Endothelial cell of umbilical vein (primary cell): Measurements from ENCODE around the gene KYNU. TPM values are rescaled to one million over a fixed set of nuclear protein-coding genes. Genes with fewer than 3 reads are reported as not detected.

Experiments
- BruUV-seq: library from RNA; stranded (reverse); fragments of 400-500 nt; replicated peaks from 2 replicates; lab custom pipeline; 2021; lab: Mats Ljungman, UMichigan
- CTCF ChIA-PET: fragments of 300-600, 350-600 bp; sonication (Branson Sonifier 250); formaldehyde crosslinking; loops from one replicate; lab custom pipeline; 2021; ENCODE audit warnings: antibody characterized with exemption, inconsistent platforms; lab: Charles Lee
- POLR2A ChIA-PET: fragments of 300-600, 350-600 bp; sonication (Branson Sonifier 250); formaldehyde crosslinking; loops from one replicate; lab custom pipeline; 2021; ENCODE audit warnings: antibody characterized with exemption, inconsistent platforms; lab: Charles Lee
- DNase-seq: peaks from one replicate; pipeline ENCODE4 v3.0.0-alpha.2; 2011; ENCODE audit warnings: low read depth, low spot score
- FAIRE-seq: peaks from 2 replicates; lab custom pipeline; 2011; peaks lifted over from hg19 to GRCh38; lab: Jason Lieb, UNC
- H2AFZ ChIP-seq: 2 replicates; pipeline ENCODE4 v1.6.0; 2012; ENCODE audit warnings: low read depth, low read length, control low read depth, inconsistent platforms
- H3K27ac ChIP-seq: 2 replicates; pipeline ENCODE4 v1.5.1; 2011; ENCODE audit warnings: low read depth, mild to moderate bottlenecking, control low read depth, low read length, moderate library complexity; ENCODE audit not compliant: insufficient read depth
- H3K27me3 ChIP-seq, 2 experiments: 2 replicates each; pipeline versions ENCODE4 v1.6.0 to v1.6.1; 2011; ENCODE audit warnings: low read length in 2 of 2, mixed read lengths in 1 of 2; ENCODE audit not compliant: control insufficient read depth in 2 of 2, insufficient read depth in 2 of 2
- H3K36me3 ChIP-seq, 2 experiments: 2 replicates in 1 of 2; 3 replicates in 1 of 2; pipeline ENCODE4 v1.5.1; 2011; ENCODE audit warnings: low read length in 2 of 2, mild to moderate bottlenecking in 1 of 2, moderate library complexity in 1 of 2; ENCODE audit not compliant: control insufficient read depth in 2 of 2, insufficient read depth in 2 of 2; ENCODE audit errors: extremely low read depth in 1 of 2
- H3K4me1 ChIP-seq: 3 replicates; pipeline ENCODE4 v1.5.1; 2011; ENCODE audit warnings: mild to moderate bottlenecking, low read length; ENCODE audit not compliant: control insufficient read depth, insufficient read depth; ENCODE audit errors: extremely low read depth
- H3K4me2 ChIP-seq: 2 replicates; pipeline ENCODE4 v1.6.1; 2011; ENCODE audit warnings: low read length, control low read depth, mixed read lengths; ENCODE audit not compliant: insufficient read depth
- H3K4me3 ChIP-seq, 3 experiments: fragments of 200-600 bp in 1 of 3; sonication (generic), shearing (Covaris generic) in 1 of 3; replicated peaks in 1 of 3; 2 replicates each; pipeline ENCODE4 v1.5.1; 2011 to 2016; ENCODE audit warnings: control low read depth in 3 of 3, low read length in 3 of 3, mild to moderate bottlenecking in 2 of 3, inconsistent platforms in 1 of 3, low read depth in 1 of 3, moderate library complexity in 1 of 3; ENCODE audit not compliant: insufficient read depth in 1 of 3
- H3K79me2 ChIP-seq: 2 replicates; pipeline ENCODE4 v1.6.0; 2012; ENCODE audit warnings: low read length, inconsistent platforms; ENCODE audit not compliant: control insufficient read depth, insufficient read depth
- H3K9ac ChIP-seq: replicated peaks from 2 replicates; pipeline ENCODE3; 2011; ENCODE audit warnings: low read length, control low read depth; ENCODE audit not compliant: insufficient read depth; ENCODE audit errors: extremely low read depth
- H3K9me1 ChIP-seq: replicated peaks from 3 replicates; pipeline ENCODE4 v1.6.0; 2011; ENCODE audit warnings: mild to moderate bottlenecking, low read length; ENCODE audit not compliant: control insufficient read depth, insufficient read depth; ENCODE audit errors: extremely low read depth
- H3K9me3 ChIP-seq: replicated peaks from 2 replicates; pipeline ENCODE4 v1.5.1; 2012; ENCODE audit warnings: low read length, inconsistent platforms; ENCODE audit not compliant: control insufficient read depth, insufficient read depth
- H4K20me1 ChIP-seq: replicated peaks from 2 replicates; pipeline ENCODE3; 2011; ENCODE audit warnings: mild to moderate bottlenecking, low read length; ENCODE audit not compliant: control insufficient read depth, insufficient read depth; ENCODE audit errors: extremely low read depth
- EZH2 ChIP-seq: IDR thresholded peaks from 2 replicates; pipeline ENCODE4 v1.6.1; 2012; ENCODE audit warnings: borderline replicate concordance, low read depth, mild to moderate bottlenecking, moderate library complexity, low read length, inconsistent platforms; ENCODE audit not compliant: severe bottlenecking
- FOS ChIP-seq: IDR thresholded peaks from 2 replicates; pipeline ENCODE4 v1.6.1; 2011; ENCODE audit warnings: mild to moderate bottlenecking, low read length, moderate library complexity, borderline replicate concordance; ENCODE audit not compliant: insufficient read depth
- GATA2 ChIP-seq: IDR thresholded peaks from 2 replicates; pipeline ENCODE4 v1.7.0; 2011; ENCODE audit warnings: low read depth, mild to moderate bottlenecking, moderate library complexity, mixed read lengths, low read length; ENCODE audit not compliant: insufficient read length, insufficient read depth
- JUN ChIP-seq: IDR thresholded peaks from 2 replicates; pipeline ENCODE4 v1.6.1; 2011; ENCODE audit warnings: borderline replicate concordance, low read depth; ENCODE audit not compliant: insufficient read length, insufficient read depth
- MYC ChIP-seq: IDR thresholded peaks from one replicate; pipeline ENCODE4 v1.6.1; 2011; ENCODE audit warnings: mild to moderate bottlenecking, low read depth, low read length
- POLR2A ChIP-seq: IDR thresholded peaks from 2 replicates; pipeline ENCODE4 v1.6.1; 2012; ENCODE audit warnings: low read depth, mild to moderate bottlenecking, control low read depth, low read length
- POLR2AphosphoS5 ChIP-seq: IDR thresholded peaks from 2 replicates; pipeline ENCODE4 v1.6.1; 2012; ENCODE audit warnings: low read depth, mild to moderate bottlenecking, control low read depth, low read length, moderate library complexity; ENCODE audit not compliant: insufficient read depth
- dilution Hi-C: fragments of 300-500 bp; cut with MboI; formaldehyde crosslinking; loops from one replicate; pipeline ENCODE4 v1.15.0; 2019; ENCODE audit warnings: low sequenced_read_pairs; ENCODE audit not compliant: extremely low pct_ligation_motif_present
- intact Hi-C: fragments of 100-400 bp; cut with micrococcal nuclease; formaldehyde crosslinking; loops from one replicate; pipeline ENCODE4 v1.10.0; 2022
- polyA plus RNA-seq, 4 experiments: library from polyadenylated mRNA; depleted of rRNA in 3 of 4; stranded (reverse) in 3 of 4; unstranded in 1 of 4; fragments of >200 nt; gene quantifications; 2 replicates each; pipeline versions ENCODE4 v1.2.1 to v1.2.3, GENCODE V29; 2011 to 2012; ENCODE audit warnings: missing spikeins in 1 of 4
- total RNA-seq: library from RNA; stranded (reverse); gene quantifications from 2 replicates; pipeline ENCODE4 v1.2.3, GENCODE V29; 2021
- TF ChIP-seq, protein P1 (sequence below), 2 donors: IDR thresholded peaks; 1 replicate in 1 of 2; 2 replicates in 1 of 2; pipeline ENCODE4 v1.5.1; 2011; ENCODE audit warnings: low read length in 2 of 2, mild to moderate bottlenecking in 2 of 2, moderate library complexity in 2 of 2, control low read depth in 1 of 2, inconsistent platforms in 1 of 2, low read depth in 1 of 2; ENCODE audit not compliant: insufficient read depth in 1 of 2; ENCODE audit errors: extremely low read depth in 1 of 2
- TF ChIP-seq, protein P2 (sequence below): IDR thresholded peaks from 2 replicates; pipeline ENCODE4 v1.6.1; 2011; ENCODE audit not compliant: insufficient read depth, insufficient read length

Gene KYNU
- total and polyA plus RNA-seq, 2 donors (not counting 3 experiments of a cell fraction or from before 2014, with no cell fraction given): 0.04 TPM; not detected in 1

DNA sequence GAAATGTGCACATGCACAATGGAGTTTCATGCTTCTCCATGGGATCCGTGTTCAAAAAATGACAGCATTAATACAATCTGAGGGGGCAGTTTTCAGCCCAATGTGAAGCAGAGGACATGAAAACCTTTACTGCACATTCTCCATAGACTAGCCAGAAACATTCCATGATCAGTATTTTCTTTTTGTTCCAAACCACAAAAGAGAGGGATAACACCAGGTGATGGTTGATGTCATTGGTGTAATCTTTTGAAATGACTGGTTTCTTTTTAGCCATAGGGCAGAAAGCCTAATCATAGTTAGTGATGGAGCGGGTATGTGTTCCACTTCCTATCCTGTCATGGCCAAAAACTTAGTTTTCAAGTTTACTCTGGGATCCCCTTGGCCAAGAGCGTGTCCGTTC lies 1.8 kb upstream of the KYNU start:
- Histone ChIP-seq H4K20me1 (no peaks in the 10 kb centered on the region), H3K79me2 (no peaks in the 10 kb centered on the region), H3K9me3 (no peaks in the 10 kb centered on the region), H3K9me1 (no peaks in the 10 kb centered on the region), H3K27me3 (no peaks in the 10 kb centered on the region), H3K9ac (no peak overlapping the region), H3K4me3 (no peak overlapping the region), H3K27ac (no peak overlapping the region), H3K4me2 (no peak overlapping the region), H2AFZ (no peak overlapping the region), H3K36me3 (no peaks in the 10 kb centered on the region), H3K4me1 (peaks cover 23% of the 10 kb centered on the region)
- FAIRE-seq: no peak
- dilution Hi-C loops: no loop called here
- intact Hi-C loops: loop anchor here (2.0 kb wide), 1 partner anchor 193 kb away; no protein-coding TSS in a partner anchor
- POLR2A ChIA-PET: no interaction called here
- TF ChIP-seq, protein P1, sequence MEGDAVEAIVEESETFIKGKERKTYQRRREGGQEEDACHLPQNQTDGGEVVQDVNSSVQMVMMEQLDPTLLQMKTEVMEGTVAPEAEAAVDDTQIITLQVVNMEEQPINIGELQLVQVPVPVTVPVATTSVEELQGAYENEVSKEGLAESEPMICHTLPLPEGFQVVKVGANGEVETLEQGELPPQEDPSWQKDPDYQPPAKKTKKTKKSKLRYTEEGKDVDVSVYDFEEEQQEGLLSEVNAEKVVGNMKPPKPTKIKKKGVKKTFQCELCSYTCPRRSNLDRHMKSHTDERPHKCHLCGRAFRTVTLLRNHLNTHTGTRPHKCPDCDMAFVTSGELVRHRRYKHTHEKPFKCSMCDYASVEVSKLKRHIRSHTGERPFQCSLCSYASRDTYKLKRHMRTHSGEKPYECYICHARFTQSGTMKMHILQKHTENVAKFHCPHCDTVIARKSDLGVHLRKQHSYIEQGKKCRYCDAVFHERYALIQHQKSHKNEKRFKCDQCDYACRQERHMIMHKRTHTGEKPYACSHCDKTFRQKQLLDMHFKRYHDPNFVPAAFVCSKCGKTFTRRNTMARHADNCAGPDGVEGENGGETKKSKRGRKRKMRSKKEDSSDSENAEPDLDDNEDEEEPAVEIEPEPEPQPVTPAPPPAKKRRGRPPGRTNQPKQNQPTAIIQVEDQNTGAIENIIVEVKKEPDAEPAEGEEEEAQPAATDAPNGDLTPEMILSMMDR (IDR thresholded peaks at IDR 0.05; ENCODE audit: extremely low read depth in 1 of 2, insufficient read depth in 1 of 2, low read depth in 1 of 2, low read length in 2 of 2): no peak
- TF ChIP-seq POLR2AphosphoS5 (no peak), MYC (no peak), JUN (no peak), GATA2 (no peak), POLR2A (no peak), FOS (no peak), EZH2 (no peak)
- TF ChIP-seq, protein P2, sequence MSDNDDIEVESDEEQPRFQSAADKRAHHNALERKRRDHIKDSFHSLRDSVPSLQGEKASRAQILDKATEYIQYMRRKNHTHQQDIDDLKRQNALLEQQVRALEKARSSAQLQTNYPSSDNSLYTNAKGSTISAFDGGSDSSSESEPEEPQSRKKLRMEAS: no peak
- CTCF ChIA-PET: interaction anchor here (0.7 to 4.2 kb wide), 3 partner anchors 10 to 193 kb away, joined by 3 to 38 read pairs (median 4); no protein-coding TSS in a partner anchor
- DNase-seq: no peak
- no TSS peak for BruUV-seq
